ENCODE results near the gene ABCD1.
"Not testable (repeated sequence)": the region's sequence is repeated elsewhere in the genome, so short reads cannot be mapped to it uniquely, and the experiment has no call there.

DNA sequence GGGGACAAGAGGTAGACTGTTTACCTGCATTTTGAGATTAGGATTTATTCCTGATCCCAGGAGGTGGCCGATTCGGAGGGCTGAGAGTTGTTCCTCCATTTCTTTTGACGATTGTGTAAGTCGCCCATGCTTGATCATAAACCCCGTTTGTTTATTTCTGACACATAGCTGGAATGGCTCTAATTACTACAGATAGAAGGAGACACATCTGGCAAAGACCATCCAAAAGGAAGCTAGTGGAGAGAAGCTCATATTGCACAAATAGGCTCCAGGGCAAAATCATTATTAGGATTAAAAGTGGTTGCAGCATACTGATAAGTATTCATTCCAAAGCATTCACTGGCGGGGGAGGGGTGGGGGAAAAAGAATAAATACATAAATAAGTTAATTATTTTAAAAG is 22.3 kb downstream of the ABCD1 start:
- TF ChIP-seq, protein P1, sequence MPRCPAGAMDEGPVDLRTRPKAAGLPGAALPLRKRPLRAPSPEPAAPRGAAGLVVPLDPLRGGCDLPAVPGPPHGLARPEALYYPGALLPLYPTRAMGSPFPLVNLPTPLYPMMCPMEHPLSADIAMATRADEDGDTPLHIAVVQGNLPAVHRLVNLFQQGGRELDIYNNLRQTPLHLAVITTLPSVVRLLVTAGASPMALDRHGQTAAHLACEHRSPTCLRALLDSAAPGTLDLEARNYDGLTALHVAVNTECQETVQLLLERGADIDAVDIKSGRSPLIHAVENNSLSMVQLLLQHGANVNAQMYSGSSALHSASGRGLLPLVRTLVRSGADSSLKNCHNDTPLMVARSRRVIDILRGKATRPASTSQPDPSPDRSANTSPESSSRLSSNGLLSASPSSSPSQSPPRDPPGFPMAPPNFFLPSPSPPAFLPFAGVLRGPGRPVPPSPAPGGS (IDR thresholded peaks at IDR 0.05; ENCODE audit: borderline replicate concordance, insufficient read depth, low read depth, low read length, poor library complexity, severe bottlenecking), result not testable (repeated sequence)
- TF ChIP-seq RAD51 (IDR thresholded peaks at IDR 0.05); POLR2A (IDR thresholded peaks at IDR 0.05; ENCODE audit: low read depth, low read length); SREBF2 (IDR thresholded peaks at IDR 0.05; ENCODE audit: low read length); CHD2 (IDR thresholded peaks at IDR 0.05; ENCODE audit: borderline replicate concordance, low read depth, low read length); NR2C2 (IDR thresholded peaks at IDR 0.05; ENCODE audit: borderline replicate concordance, control insufficient read depth, insufficient read length, low read depth); CREM (IDR thresholded peaks at IDR 0.05; ENCODE audit: low read depth): not testable (repeated sequence)
- TF ChIP-seq, protein P2, sequence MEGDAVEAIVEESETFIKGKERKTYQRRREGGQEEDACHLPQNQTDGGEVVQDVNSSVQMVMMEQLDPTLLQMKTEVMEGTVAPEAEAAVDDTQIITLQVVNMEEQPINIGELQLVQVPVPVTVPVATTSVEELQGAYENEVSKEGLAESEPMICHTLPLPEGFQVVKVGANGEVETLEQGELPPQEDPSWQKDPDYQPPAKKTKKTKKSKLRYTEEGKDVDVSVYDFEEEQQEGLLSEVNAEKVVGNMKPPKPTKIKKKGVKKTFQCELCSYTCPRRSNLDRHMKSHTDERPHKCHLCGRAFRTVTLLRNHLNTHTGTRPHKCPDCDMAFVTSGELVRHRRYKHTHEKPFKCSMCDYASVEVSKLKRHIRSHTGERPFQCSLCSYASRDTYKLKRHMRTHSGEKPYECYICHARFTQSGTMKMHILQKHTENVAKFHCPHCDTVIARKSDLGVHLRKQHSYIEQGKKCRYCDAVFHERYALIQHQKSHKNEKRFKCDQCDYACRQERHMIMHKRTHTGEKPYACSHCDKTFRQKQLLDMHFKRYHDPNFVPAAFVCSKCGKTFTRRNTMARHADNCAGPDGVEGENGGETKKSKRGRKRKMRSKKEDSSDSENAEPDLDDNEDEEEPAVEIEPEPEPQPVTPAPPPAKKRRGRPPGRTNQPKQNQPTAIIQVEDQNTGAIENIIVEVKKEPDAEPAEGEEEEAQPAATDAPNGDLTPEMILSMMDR (IDR thresholded peaks at IDR 0.05 in 2 of 3, conservative IDR thresholded peaks at IDR 0.05 in 1 of 3; ENCODE audit: control insufficient read depth in 2 of 3, extremely low read depth in 1 of 3, insufficient read depth in 1 of 3, low read depth in 3 of 3, low read length in 3 of 3), result not testable (repeated sequence)
- TF ChIP-seq, protein P3, sequence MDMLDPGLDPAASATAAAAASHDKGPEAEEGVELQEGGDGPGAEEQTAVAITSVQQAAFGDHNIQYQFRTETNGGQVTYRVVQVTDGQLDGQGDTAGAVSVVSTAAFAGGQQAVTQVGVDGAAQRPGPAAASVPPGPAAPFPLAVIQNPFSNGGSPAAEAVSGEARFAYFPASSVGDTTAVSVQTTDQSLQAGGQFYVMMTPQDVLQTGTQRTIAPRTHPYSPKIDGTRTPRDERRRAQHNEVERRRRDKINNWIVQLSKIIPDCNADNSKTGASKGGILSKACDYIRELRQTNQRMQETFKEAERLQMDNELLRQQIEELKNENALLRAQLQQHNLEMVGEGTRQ (IDR thresholded peaks at IDR 0.05; ENCODE audit: borderline replicate concordance, low read depth, low read length), result not testable (repeated sequence)
- TF ChIP-seq, protein P4, sequence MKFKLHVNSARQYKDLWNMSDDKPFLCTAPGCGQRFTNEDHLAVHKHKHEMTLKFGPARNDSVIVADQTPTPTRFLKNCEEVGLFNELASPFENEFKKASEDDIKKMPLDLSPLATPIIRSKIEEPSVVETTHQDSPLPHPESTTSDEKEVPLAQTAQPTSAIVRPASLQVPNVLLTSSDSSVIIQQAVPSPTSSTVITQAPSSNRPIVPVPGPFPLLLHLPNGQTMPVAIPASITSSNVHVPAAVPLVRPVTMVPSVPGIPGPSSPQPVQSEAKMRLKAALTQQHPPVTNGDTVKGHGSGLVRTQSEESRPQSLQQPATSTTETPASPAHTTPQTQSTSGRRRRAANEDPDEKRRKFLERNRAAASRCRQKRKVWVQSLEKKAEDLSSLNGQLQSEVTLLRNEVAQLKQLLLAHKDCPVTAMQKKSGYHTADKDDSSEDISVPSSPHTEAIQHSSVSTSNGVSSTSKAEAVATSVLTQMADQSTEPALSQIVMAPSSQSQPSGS (IDR thresholded peaks at IDR 0.05; ENCODE audit: low read length), result not testable (repeated sequence)
